Spleen (tissue), 11 donors: ENCODE results near the gene GPATCH2. TPM values are rescaled to one million over a fixed set of nuclear protein-coding genes. Genes with fewer than 3 reads are reported as not detected.

Experiments
- DNase-seq: peaks from one replicate; pipeline ENCODE4 v3.0.0-alpha.2; 2020
- H3K27ac ChIP-seq, 8 donors: fragments of 200-600 bp; sonication (generic) in 7 of 8; 1 replicate in 4 of 8; 2 replicates in 4 of 8; pipeline versions ENCODE4 v1.5.0 to v1.8.0; 2016 to 2021; ENCODE audit warnings: inconsistent platforms in 4 of 8, mild to moderate bottlenecking in 4 of 8, moderate library complexity in 1 of 8
- H3K27me3 ChIP-seq, 7 donors: fragments of 200-600 bp; sonication (generic) in 6 of 7; replicated peaks in 1 of 7; 1 replicate in 4 of 7; 2 replicates in 3 of 7; pipeline versions ENCODE4 v1.5.0 to v1.8.0; 2016 to 2021; ENCODE audit warnings: inconsistent platforms in 3 of 7, mild to moderate bottlenecking in 1 of 7
- H3K36me3 ChIP-seq, 6 donors: fragments of 200-600 bp; sonication (generic) in 5 of 6; 1 replicate in 4 of 6; 2 replicates in 2 of 6; pipeline versions ENCODE4 v1.5.0 to v1.8.0; 2016 to 2021; ENCODE audit warnings: inconsistent platforms in 2 of 6
- H3K4me1 ChIP-seq, 6 donors: fragments of 200-600 bp; sonication (generic) in 5 of 6; 1 replicate in 3 of 6; 2 replicates in 3 of 6; pipeline versions ENCODE4 v1.5.0 to v1.8.0; 2016 to 2021; ENCODE audit warnings: inconsistent platforms in 3 of 6
- H3K4me3 ChIP-seq, 8 donors: fragments of 200-600 bp; sonication (generic) in 7 of 8; 1 replicate in 4 of 8; 2 replicates in 4 of 8; pipeline versions ENCODE4 v1.5.0 to v1.8.0; 2016 to 2021; ENCODE audit warnings: inconsistent platforms in 4 of 8, mild to moderate bottlenecking in 4 of 8, moderate library complexity in 2 of 8
- H3K9me3 ChIP-seq, 8 donors: fragments of 200-600 bp; sonication (generic) in 7 of 8; 1 replicate in 4 of 8; 2 replicates in 4 of 8; pipeline versions ENCODE4 v1.5.0 to v1.8.0; 2016 to 2021; ENCODE audit warnings: inconsistent platforms in 4 of 8
- CTCF ChIP-seq, 11 experiments: fragments of 200-600 bp in 7 of 11; fragments of 450-650 bp in 4 of 11; sonication (generic) in 4 of 11; IDR thresholded peaks in 8 of 11; conservative IDR thresholded peaks in 3 of 11; 1 replicate in 7 of 11; 2 replicates in 4 of 11; pipeline versions ENCODE4 v1.4.0 to v1.8.0; 2016 to 2021; ENCODE audit warnings: antibody characterized with exemption in 11 of 11, inconsistent platforms in 4 of 11, mild to moderate bottlenecking in 1 of 11
- POLR2A ChIP-seq, 3 donors: fragments of 450-650 bp; IDR thresholded peaks; one replicate each; pipeline ENCODE4 v1.5.1; 2017; ENCODE audit warnings: antibody characterized with exemption in 3 of 3, mild to moderate bottlenecking in 1 of 3
- POLR2AphosphoS5 ChIP-seq, 3 donors: sonication (generic); formaldehyde crosslinking; IDR thresholded peaks; one replicate each; pipeline ENCODE4 v1.5.1; 2017; ENCODE audit warnings: antibody characterized with exemption in 3 of 3
- WGBS, 5 donors: extraction: QIAGEN DNeasy Blood & Tissue Kit in 3 of 5; methylation state at CpG; one replicate each; pipeline versions ENCODE4 v1.1.5 to v1.1.7; 2013 to 2018; 5-methylcytosine and 5-hydroxymethylcytosine counted together
- intact Hi-C: fragments of 100-400 bp; cut with DNase I; formaldehyde crosslinking; loops from one replicate; pipeline ENCODE4 v1.15.0; 2023; ENCODE audit warnings: low total_unique reads
- polyA plus RNA-seq, 3 donors: library from polyadenylated mRNA; stranded (reverse); fragments of 200-250 nt; gene quantifications; one replicate each; pipeline ENCODE4 v1.2.1, GENCODE V29; 2013
- total RNA-seq, 7 donors: library from RNA; depleted of rRNA in 3 of 7; stranded (reverse); fragments of >200 nt in 3 of 7; fragmentation: NEBNext Ultra II Directional in 4 of 7; extraction: Animal tissue kit (Norgen Biotek cat#: 25700) in 4 of 7; gene quantifications; one replicate each; pipeline versions ENCODE4 v1.1.0 to v1.2.1, GENCODE V29; 2016 to 2021
- donor health status: healthy with polysubstance abuse.
- donor health status: DM: no; HTN: no; CAD: no; lungs with moderate emphysema.
- donor health status: DM: no; HTN: no; CAD: no.
- donor health status: Bipolar disorder and iron deficiency.
- donor health status: healthy.
- donor health status: DM: no; HTN: no; CAD: no.
- donor health status: DM: yes; HTN: yes; CAD: no.

GPATCH2 gene
- total and polyA plus RNA-seq, 10 donors: 2.7 to 24.2 (median 17.7) TPM

GRCh38 chr1:217462666-217463065, 168.2 kb downstream of the GPATCH2 start:
- WGBS, 5 donors: 94 to 100% (median 96%) methylated on average over 1 of the region's 1 CpG
- Histone ChIP-seq H3K27me3 (no peaks in the 10 kb centered on the region), H3K9me3 (peaks cover 0 to 31% (median 27%) of the 10 kb centered on the region in 8 donors), H3K36me3 (peaks cover 0 to 19% (median 0%) of the 10 kb centered on the region in 6 donors), H3K4me3 (no peak overlapping the region), H3K27ac (no peak overlapping the region), H3K4me1 (no peaks in the 10 kb centered on the region)
- intact Hi-C loops: no loop called here
- TF ChIP-seq POLR2AphosphoS5 (IDR thresholded peaks at IDR 0.05) (no peak), CTCF (IDR thresholded peaks at IDR 0.05 in 8 of 11, conservative IDR thresholded peaks at IDR 0.05 in 3 of 11) (no peak), POLR2A (IDR thresholded peaks at IDR 0.05) (no peak)
- DNase-seq: no peak

- 88 to 94% (median 94%) methylated on average over 2 of the region's 2 CpGs for WGBS, 5 donors
- no peak for DNase-seq
- intact Hi-C loops: no loop called here
- H3K27ac ChIP-seq: no peak overlapping the region
- H3K27me3 ChIP-seq: no peaks in the 10 kb centered on the region
- no peaks in the 10 kb centered on the region for H3K4me1 ChIP-seq
- peaks cover 0 to 31% (median 27%) of the 10 kb centered on the region in 8 donors for H3K9me3 ChIP-seq
- peaks cover 0 to 19% (median 0%) of the 10 kb centered on the region in 6 donors for H3K36me3 ChIP-seq
- H3K4me3 ChIP-seq: no peak overlapping the region
- TF ChIP-seq POLR2AphosphoS5 (IDR thresholded peaks at IDR 0.05): no peak
- TF ChIP-seq POLR2A (IDR thresholded peaks at IDR 0.05): no peak
- no peak for TF ChIP-seq CTCF (IDR thresholded peaks at IDR 0.05 in 8 of 11, conservative IDR thresholded peaks at IDR 0.05 in 3 of 11)
Observed at GRCh38 chr1:217462159-217462558, 168.7 kb downstream of the GPATCH2 start.

- DNase-seq: no peak
- TF ChIP-seq POLR2AphosphoS5 (IDR thresholded peaks at IDR 0.05): no peak
- TF ChIP-seq POLR2A (IDR thresholded peaks at IDR 0.05): no peak
- TF ChIP-seq CTCF (IDR thresholded peaks at IDR 0.05 in 8 of 11, conservative IDR thresholded peaks at IDR 0.05 in 3 of 11): no peak
- Histone ChIP-seq H3K27me3 (no peaks in the 10 kb centered on the region), H3K9me3 (no peaks in the 10 kb centered on the region), H3K4me3 (no peak overlapping the region), H3K27ac (no peak overlapping the region), H3K36me3 (peaks cover 0 to 16% (median 0%) of the 10 kb centered on the region in 6 donors), H3K4me1 (no peaks in the 10 kb centered on the region)
- intact Hi-C loops: no loop called here
- WGBS, 5 donors: 90 to 100% (median 95%) methylated on average over 2 of the region's 2 CpGs
Observed at GRCh38 chr1:217457016-217457415, 173.9 kb downstream of the GPATCH2 start.

- no peak overlapping the region for H3K27ac ChIP-seq
- DNase-seq: no peak
- H3K9me3 ChIP-seq: no peaks in the 10 kb centered on the region
- TF ChIP-seq CTCF (IDR thresholded peaks at IDR 0.05 in 8 of 11, conservative IDR thresholded peaks at IDR 0.05 in 3 of 11) (no peak), POLR2A (IDR thresholded peaks at IDR 0.05) (no peak), POLR2AphosphoS5 (IDR thresholded peaks at IDR 0.05) (no peak)
- intact Hi-C loops: no loop called here
- no peaks in the 10 kb centered on the region for H3K27me3 ChIP-seq
- H3K36me3 ChIP-seq: peaks cover 0 to 16% (median 0%) of the 10 kb centered on the region in 6 donors
- H3K4me1 ChIP-seq: no peaks in the 10 kb centered on the region
- no peak overlapping the region for H3K4me3 ChIP-seq
- 74 to 100% (median 86%) methylated on average over 1 to 2 of the region's 2 CpGs for WGBS, 5 donors
Observed at GRCh38 chr1:217456261-217456660, 174.6 kb downstream of the GPATCH2 start.
